ENCODE measurements around the gene CERS1. TPM values are rescaled to one million over a fixed set of nuclear protein-coding genes. Genes with fewer than 3 reads are reported as not detected.

The CERS1 gene
- total RNA-seq, 1 experiment from 2014 or later = 0.96 TPM

GRCh38 chr19:18862976-18863842 lies 32.7 kb downstream of the CERS1 start (continued):
- TF ChIP-seq REST (IDR thresholded peaks at IDR 0.05; ENCODE audit: low read depth) (no peak), ZBTB33 (IDR thresholded peaks at IDR 0.05; ENCODE audit: extremely low read depth, insufficient replicate concordance, low read length) (no peak), RAD21 (IDR thresholded peaks at IDR 0.05; ENCODE audit: low read depth) (no peak), SP1 (IDR thresholded peaks at IDR 0.05; ENCODE audit: low read depth) (no peak)

GRCh38 chr19:18861917-18862316 lies 34.0 kb downstream of the CERS1 start:
- intact Hi-C loops (cut with micrococcal nuclease) = no loop called here
- CTCF ChIA-PET = no interaction called here
- POLR2A ChIA-PET = no interaction called here

More at GRCh38 chr19:18861917-18862316, 34.0 kb downstream of the CERS1 start:
- Histone ChIP-seq H3K4me1 (ENCODE audit: control insufficient read depth in 1 of 2, insufficient read depth in 2 of 2, low read length in 2 of 2) (peaks cover 0 to 2% of the 10 kb centered on the region in 2 experiments; a peak in 1 of 4 replicates), H3K27me3 (ENCODE audit: insufficient read depth, low read length) (no peaks in the 10 kb centered on the region), H3K79me2 (ENCODE audit: insufficient read depth, low read length) (peaks cover 26% of the 10 kb centered on the region; the same call in 1 of the 2 replicates), H2AFZ (ENCODE audit: low read depth, low read length, poor library complexity, severe bottlenecking) (no peak overlapping the region), H3K4me2 (ENCODE audit: low read length) (no peak overlapping the region), H3K9me2 (ENCODE audit: insufficient read depth) (no peaks in the 10 kb centered on the region), H4K20me1 (ENCODE audit: insufficient read depth) (no peaks in the 10 kb centered on the region), H3K4me3 (replicated peaks in 1 of 2; ENCODE audit: low read depth in 1 of 2, low read length in 2 of 2) (no peak overlapping the region), H3K9ac (ENCODE audit: low read length) (no peak overlapping the region), H3K27ac (ENCODE audit: low read depth, low read length) (no peak overlapping the region), H3K9me3 (ENCODE audit: control insufficient read depth in 1 of 2, insufficient read depth in 1 of 2, low read depth in 1 of 2, low read length in 2 of 2) (no peaks in the 10 kb centered on the region), H3K36me3 (ENCODE audit: control insufficient read depth in 1 of 2, insufficient read depth in 2 of 2, low read length in 2 of 2) (peaks cover 57 to 80% of the 10 kb centered on the region in 2 experiments)
- ATAC-seq (no peak), DNase-seq (ENCODE audit: low read depth, low spot score) (no peak)
- RAD21 ChIA-PET (ENCODE audit: low non-redundant PET in 1 of 2, low total read pairs in 2 of 2, uncharacterized antibody in 2 of 2, unreplicated experiment in 2 of 2) = no interaction called here
- TF ChIP-seq SIN3A (IDR thresholded peaks at IDR 0.05; ENCODE audit: low read depth) (no peak), ZFX (IDR thresholded peaks at IDR 0.05) (no peak)
- BruUV-seq (replicated peaks) = no TSS peak

Measured in HCT116 (cell line).